Measurements from ENCODE around the gene CAMTA1. TPM values are rescaled to one million over a fixed set of nuclear protein-coding genes. Genes with fewer than 3 reads are reported as not detected.

CAMTA1 gene
- total and polyA plus RNA-seq, 9 of the 15 experiments (the other 6 are each of a cell fraction or from before 2014, with no cell fraction given): 43.9 to 161 (median 65.9) TPM

GRCh38 chr1:6771441-6771769 is 13.8 kb upstream of the CAMTA1 start:
- ATAC-seq: no peak
- no peaks in the 10 kb centered on the region for H3K36me3 ChIP-seq (ENCODE audit: control insufficient read depth, insufficient read depth, low read length)
- intact Hi-C loops (cut with micrococcal nuclease): loop anchor here (10.0 kb wide), 1 partner anchor 953 kb away; no protein-coding TSS in a partner anchor
- H4K20me1 ChIP-seq (replicated peaks; ENCODE audit: control insufficient read depth, insufficient read depth, low read length): no peaks in the 10 kb centered on the region
- peaks cover 33 to 44% of the 10 kb centered on the region in 2 experiments for H3K27me3 ChIP-seq (ENCODE audit: control insufficient read depth in 2 of 2, insufficient read depth in 2 of 2, low read length in 2 of 2)
- H3K27ac ChIP-seq (ENCODE audit: extremely low read depth, low read depth, low read length): no peak overlapping the region
- H3K9me3 ChIP-seq (replicated peaks; ENCODE audit: control insufficient read depth, insufficient read depth, low read depth, low read length): no peaks in the 10 kb centered on the region
- no peak for FAIRE-seq
- in situ Hi-C loops (cut with MboI): no loop called here
- POLR2A ChIA-PET: interaction anchor here (1.5 to 2.5 kb wide), 2 partner anchors 10 to 13 kb away, joined by 8 to 10 read pairs; partner anchors contain the start of gene CAMTA1
- H3K4me3 ChIP-seq: no peak overlapping the region
- no peak for DNase-seq (ENCODE audit: extremely low read depth in 1 of 4, low spot score in 3 of 4)
- no peaks in the 10 kb centered on the region for H3K9me1 ChIP-seq (ENCODE audit: control insufficient read depth, insufficient read depth, low read length)
- no TSS peak for BruUV-seq (replicated peaks)
- CTCF ChIA-PET (ENCODE audit: low intra/inter-chr PET ratio): no interaction called here
- H2AFZ ChIP-seq (ENCODE audit: low read depth, low read length): no peak overlapping the region
- H3K4me2 ChIP-seq (ENCODE audit: insufficient read depth, low read length): no peak overlapping the region
- H3K4me1 ChIP-seq (replicated peaks in 1 of 2; ENCODE audit: control insufficient read depth in 2 of 2, insufficient read depth in 2 of 2, low read length in 2 of 2): no peaks in the 10 kb centered on the region
- 13% methylated on average over 7 of the region's 7 CpGs for WGBS (ENCODE audit: insufficient coverage, low coverage, missing lambda C conversion rate)
- no peak overlapping the region for H3K9ac ChIP-seq (ENCODE audit: insufficient read depth in 1 of 2, low read depth in 2 of 2, low read length in 2 of 2)
- H3K79me2 ChIP-seq (ENCODE audit: control insufficient read depth, insufficient read depth, low read length): no peaks in the 10 kb centered on the region
- TF ChIP-seq, protein P1, sequence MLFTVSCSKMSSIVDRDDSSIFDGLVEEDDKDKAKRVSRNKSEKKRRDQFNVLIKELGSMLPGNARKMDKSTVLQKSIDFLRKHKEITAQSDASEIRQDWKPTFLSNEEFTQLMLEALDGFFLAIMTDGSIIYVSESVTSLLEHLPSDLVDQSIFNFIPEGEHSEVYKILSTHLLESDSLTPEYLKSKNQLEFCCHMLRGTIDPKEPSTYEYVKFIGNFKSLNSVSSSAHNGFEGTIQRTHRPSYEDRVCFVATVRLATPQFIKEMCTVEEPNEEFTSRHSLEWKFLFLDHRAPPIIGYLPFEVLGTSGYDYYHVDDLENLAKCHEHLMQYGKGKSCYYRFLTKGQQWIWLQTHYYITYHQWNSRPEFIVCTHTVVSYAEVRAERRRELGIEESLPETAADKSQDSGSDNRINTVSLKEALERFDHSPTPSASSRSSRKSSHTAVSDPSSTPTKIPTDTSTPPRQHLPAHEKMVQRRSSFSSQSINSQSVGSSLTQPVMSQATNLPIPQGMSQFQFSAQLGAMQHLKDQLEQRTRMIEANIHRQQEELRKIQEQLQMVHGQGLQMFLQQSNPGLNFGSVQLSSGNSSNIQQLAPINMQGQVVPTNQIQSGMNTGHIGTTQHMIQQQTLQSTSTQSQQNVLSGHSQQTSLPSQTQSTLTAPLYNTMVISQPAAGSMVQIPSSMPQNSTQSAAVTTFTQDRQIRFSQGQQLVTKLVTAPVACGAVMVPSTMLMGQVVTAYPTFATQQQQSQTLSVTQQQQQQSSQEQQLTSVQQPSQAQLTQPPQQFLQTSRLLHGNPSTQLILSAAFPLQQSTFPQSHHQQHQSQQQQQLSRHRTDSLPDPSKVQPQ (CRISPR knock-in tag; IDR thresholded peaks at IDR 0.05; ENCODE audit: borderline replicate concordance): no peak
- TF ChIP-seq, protein P2, sequence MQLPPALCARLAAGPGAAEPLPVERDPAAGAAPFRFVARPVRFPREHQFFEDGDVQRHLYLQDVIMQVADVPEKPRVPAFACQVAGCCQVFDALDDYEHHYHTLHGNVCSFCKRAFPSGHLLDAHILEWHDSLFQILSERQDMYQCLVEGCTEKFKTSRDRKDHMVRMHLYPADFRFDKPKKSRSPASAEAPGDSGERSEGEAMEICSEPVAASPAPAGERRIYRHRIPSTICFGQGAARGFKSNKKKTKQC (CRISPR knock-in tag; IDR thresholded peaks at IDR 0.05): no peak
- TF ChIP-seq PURB (CRISPR knock-in tag; IDR thresholded peaks at IDR 0.05; ENCODE audit: low read depth) (no peak), ZNF695 (CRISPR knock-in tag; IDR thresholded peaks at IDR 0.05) (no peak), ZNF134 (CRISPR knock-in tag; conservative IDR thresholded peaks at IDR 0.05) (no peak), ZNF165 (CRISPR knock-in tag; IDR thresholded peaks at IDR 0.05; ENCODE audit: borderline replicate concordance) (no peak), NR2C1 (IDR thresholded peaks at IDR 0.05) (no peak), NR2C1 (tag; IDR thresholded peaks at IDR 0.05) (no peak), SMARCE1 (IDR thresholded peaks at IDR 0.05) (no peak), CREB5 (CRISPR knock-in tag; IDR thresholded peaks at IDR 0.05) (no peak), ZNF696 (CRISPR knock-in tag; conservative IDR thresholded peaks at IDR 0.05) (no peak), NR4A1 (CRISPR knock-in tag; IDR thresholded peaks at IDR 0.05) (no peak), NR4A1 (tag; IDR thresholded peaks at IDR 0.05) (no peak), E2F1 (CRISPR knock-in tag; IDR thresholded peaks at IDR 0.05) (no peak), ARID2 (IDR thresholded peaks at IDR 0.05) (no peak)
- TF ChIP-seq, protein P3, sequence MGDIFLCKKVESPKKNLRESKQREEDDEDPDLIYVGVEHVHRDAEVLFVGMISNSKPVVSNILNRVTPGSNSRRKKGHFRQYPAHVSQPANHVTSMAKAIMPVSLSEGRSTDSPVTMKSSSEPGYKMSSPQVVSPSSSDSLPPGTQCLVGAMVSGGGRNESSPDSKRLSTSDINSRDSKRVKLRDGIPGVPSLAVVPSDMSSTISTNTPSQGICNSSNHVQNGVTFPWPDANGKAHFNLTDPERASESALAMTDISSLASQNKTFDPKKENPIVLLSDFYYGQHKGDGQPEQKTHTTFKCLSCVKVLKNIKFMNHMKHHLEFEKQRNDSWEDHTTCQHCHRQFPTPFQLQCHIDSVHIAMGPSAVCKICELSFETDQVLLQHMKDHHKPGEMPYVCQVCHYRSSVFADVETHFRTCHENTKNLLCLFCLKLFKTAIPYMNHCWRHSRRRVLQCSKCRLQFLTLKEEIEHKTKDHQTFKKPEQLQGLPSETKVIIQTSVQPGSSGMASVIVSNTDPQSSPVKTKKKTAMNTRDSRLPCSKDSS (IDR thresholded peaks at IDR 0.05; ENCODE audit: low read depth, partially characterized antibody): no peak
